ENCODE measurements around the gene BTAF1.
"Not testable (repeated sequence)": the region's sequence is repeated elsewhere in the genome, so short reads cannot be mapped to it uniquely, and the experiment has no call there.

Gene BTAF1

GRCh38 chr10:91923371-91924211, at the start of gene BTAF1:
Gene BTAF1, plus strand, starts transcription at chr10:91923770. Its CDS starts 307 bp downstream, at chr10:91924077.
- peak; percentile 87 to 90 for DNase-seq (ENCODE audit: low read depth in 2 of 2)

- DNase-seq (ENCODE audit: low read depth in 2 of 2), result no peak
These were observed 48.4 kb upstream of the BTAF1 start for GRCh38 chr10:91875156-91875555.

GRCh38 chr10:91875779-91876178, 47.8 kb upstream of the BTAF1 start:
- DNase-seq (ENCODE audit: low read depth in 2 of 2), result no peak

GRCh38 chr10:91879515-91880170, 43.9 kb upstream of the BTAF1 start:
- DNase-seq (ENCODE audit: low read depth in 2 of 2), result no peak

- DNase-seq (ENCODE audit: low read depth in 2 of 2), result no peak
These were observed 43.3 kb upstream of the BTAF1 start for GRCh38 chr10:91880310-91880709.

- DNase-seq (ENCODE audit: low read depth in 2 of 2), result no peak
These were observed 39.8 kb upstream of the BTAF1 start for GRCh38 chr10:91883549-91884444.

- no peak for DNase-seq (ENCODE audit: low read depth in 2 of 2)
These were observed 39.0 kb upstream of the BTAF1 start for GRCh38 chr10:91884536-91884935.

- DNase-seq (ENCODE audit: low read depth in 2 of 2), result no peak
These were observed 38.0 kb upstream of the BTAF1 start for GRCh38 chr10:91885362-91886079.

- DNase-seq (ENCODE audit: low read depth in 2 of 2), result no peak
These were observed 36.7 kb upstream of the BTAF1 start for GRCh38 chr10:91886954-91887271.

- no peak for DNase-seq (ENCODE audit: low read depth in 2 of 2)
These were observed 36.1 kb upstream of the BTAF1 start for GRCh38 chr10:91887272-91888076.

GRCh38 chr10:91891125-91892001, 32.2 kb upstream of the BTAF1 start:
- DNase-seq (ENCODE audit: low read depth in 2 of 2), result no peak

- DNase-seq (ENCODE audit: low read depth in 2 of 2), result no peak
These were observed 30.5 kb upstream of the BTAF1 start for GRCh38 chr10:91893051-91893450.

- not testable (repeated sequence) for DNase-seq (ENCODE audit: low read depth in 2 of 2)
These were observed 29.3 kb upstream of the BTAF1 start for GRCh38 chr10:91894261-91894685.

- no peak for DNase-seq (ENCODE audit: low read depth in 2 of 2)
These were observed 27.3 kb upstream of the BTAF1 start for GRCh38 chr10:91896212-91896756.

- no peak for DNase-seq (ENCODE audit: low read depth in 2 of 2)
These were observed 26.1 kb upstream of the BTAF1 start for GRCh38 chr10:91897421-91897820.

GRCh38 chr10:91901784-91902677, 21.5 kb upstream of the BTAF1 start:
- DNase-seq (ENCODE audit: low read depth in 2 of 2), result peak; percentile 46 to 67

GRCh38 chr10:91907033-91907594, 16.5 kb upstream of the BTAF1 start:
- DNase-seq (ENCODE audit: low read depth in 2 of 2), result no peak

GRCh38 chr10:91907914-91908336, 15.6 kb upstream of the BTAF1 start:
- no peak for DNase-seq (ENCODE audit: low read depth in 2 of 2)

Data from stimulated activated CD4-positive, alpha-beta T cell treated with anti-CD3 and anti-CD28 coated beads, Interleukin-15, amount 100 ng/mL, for 48 hours (primary cell).